ENCODE results near the gene LDB3. TPM values are rescaled to one million over a fixed set of nuclear protein-coding genes. Genes with fewer than 3 reads are reported as not detected.

LDB3 gene
- polyA plus RNA-seq, 1 donor (not counting 4 experiments of a cell fraction or from before 2014, with no cell fraction given) = 0.01 TPM

- Histone ChIP-seq H4K20me1 (ENCODE audit: control insufficient read depth, extremely low read depth, insufficient read depth, low read length) (no peaks in the 10 kb centered on the region), H3K36me3 (ENCODE audit: control insufficient read depth in 2 of 2, extremely low read depth in 1 of 2, insufficient read depth in 2 of 2, low read length in 2 of 2) (no peaks in the 10 kb centered on the region), H3K4me2 (ENCODE audit: control insufficient read depth, extremely low read depth, insufficient read depth, low read depth, low read length) (no peak overlapping the region), H3K79me2 (ENCODE audit: control insufficient read depth, insufficient read depth, low read length) (no peaks in the 10 kb centered on the region), H2AFZ (ENCODE audit: control insufficient read depth, low read length) (no peak overlapping the region), H3K27ac (ENCODE audit: control insufficient read depth, insufficient read depth, low read length) (no peak overlapping the region), H3K27me3 (ENCODE audit: control insufficient read depth, extremely low read depth, insufficient read depth, low read length) (peaks cover 4% of the 10 kb centered on the region), H3K9ac (ENCODE audit: control insufficient read depth, extremely low read depth, insufficient read depth, low read length) (no peak overlapping the region), H3K9me1 (ENCODE audit: control insufficient read depth, extremely low read depth, insufficient read depth, low read length) (no peaks in the 10 kb centered on the region), H3K9me3 (ENCODE audit: control insufficient read depth, low read depth, low read length) (no peaks in the 10 kb centered on the region), H3K4me3 (ENCODE audit: control insufficient read depth in 2 of 3, extremely low read depth in 1 of 3, insufficient read depth in 2 of 3, low read depth in 1 of 3, low read length in 3 of 3) (no peak overlapping the region), H3K4me1 (ENCODE audit: control insufficient read depth, extremely low read depth, insufficient read depth, low read length) (no peaks in the 10 kb centered on the region)
- dilution Hi-C loops (cut with MboI; ENCODE audit: extremely low pct_ligation_motif_present, low sequenced_read_pairs) = no loop called here
- DNase-seq (ENCODE audit: low read depth, low spot score) (no peak), FAIRE-seq (no peak)
- TF ChIP-seq EZH2 (IDR thresholded peaks at IDR 0.05; ENCODE audit: low read length) = no peak
- no peak for TF ChIP-seq CTCF (optimal IDR thresholded peaks at IDR 0.05 in 1 of 3, IDR thresholded peaks at IDR 0.05 in 1 of 3, conservative IDR thresholded peaks at IDR 0.05 in 1 of 3; ENCODE audit: extremely low read depth in 1 of 3, insufficient read depth in 2 of 3, low read length in 3 of 3)
Observed at GRCh38 chr10:86730227-86730626, 61.9 kb downstream of the LDB3 start.

- H3K9me3 ChIP-seq (ENCODE audit: control insufficient read depth, low read depth, low read length) = no peaks in the 10 kb centered on the region
- no peak overlapping the region for H3K4me3 ChIP-seq (ENCODE audit: control insufficient read depth in 2 of 3, extremely low read depth in 1 of 3, insufficient read depth in 2 of 3, low read depth in 1 of 3, low read length in 3 of 3)
- no peaks in the 10 kb centered on the region for H4K20me1 ChIP-seq (ENCODE audit: control insufficient read depth, extremely low read depth, insufficient read depth, low read length)
- no peaks in the 10 kb centered on the region for H3K79me2 ChIP-seq (ENCODE audit: control insufficient read depth, insufficient read depth, low read length)
- dilution Hi-C loops (cut with MboI; ENCODE audit: extremely low pct_ligation_motif_present, low sequenced_read_pairs) = no loop called here
- FAIRE-seq = no peak
- no peak overlapping the region for H3K27ac ChIP-seq (ENCODE audit: control insufficient read depth, insufficient read depth, low read length)
- no peaks in the 10 kb centered on the region for H3K9me1 ChIP-seq (ENCODE audit: control insufficient read depth, extremely low read depth, insufficient read depth, low read length)
- H3K9ac ChIP-seq (ENCODE audit: control insufficient read depth, extremely low read depth, insufficient read depth, low read length) = no peak overlapping the region
- H3K4me2 ChIP-seq (ENCODE audit: control insufficient read depth, extremely low read depth, insufficient read depth, low read depth, low read length) = no peak overlapping the region
- no peaks in the 10 kb centered on the region for H3K36me3 ChIP-seq (ENCODE audit: control insufficient read depth in 2 of 2, extremely low read depth in 1 of 2, insufficient read depth in 2 of 2, low read length in 2 of 2)
- TF ChIP-seq CTCF (optimal IDR thresholded peaks at IDR 0.05 in 1 of 3, IDR thresholded peaks at IDR 0.05 in 1 of 3, conservative IDR thresholded peaks at IDR 0.05 in 1 of 3; ENCODE audit: extremely low read depth in 1 of 3, insufficient read depth in 2 of 3, low read length in 3 of 3) (no peak), EZH2 (IDR thresholded peaks at IDR 0.05; ENCODE audit: low read length) (no peak)
- no peak for DNase-seq (ENCODE audit: low read depth, low spot score)
- peaks cover 4% of the 10 kb centered on the region for H3K27me3 ChIP-seq (ENCODE audit: control insufficient read depth, extremely low read depth, insufficient read depth, low read length)
- H3K4me1 ChIP-seq (ENCODE audit: control insufficient read depth, extremely low read depth, insufficient read depth, low read length) = no peaks in the 10 kb centered on the region
- H2AFZ ChIP-seq (ENCODE audit: control insufficient read depth, low read length) = no peak overlapping the region
Observed at GRCh38 chr10:86732771-86733170, 64.5 kb downstream of the LDB3 start.

Data from keratinocyte (primary cell).